HG02642 (cell line): ENCODE measurements around the gene CFAP53.
A peak's percentile ranks its signal among the peaks of the same experiment; 100 is the strongest.
"Not testable (repeated sequence)": the region's sequence is repeated elsewhere in the genome, so short reads cannot be mapped to it uniquely, and the experiment has no call there.

Experiments
- ATAC-seq: cut with Tn5 transposase; IDR thresholded peaks from one replicate; pipeline ENCODE4 v1.9.1; 2021; ENCODE audit warnings: mild to moderate bottlenecking; ENCODE audit not compliant: unreplicated experiment, poor library complexity

Gene CFAP53

GRCh38 chr18:50288348-50289107 lies 22.2 kb upstream of the CFAP53 start:
- ATAC-seq, result not testable (repeated sequence)

GRCh38 chr18:50287441-50288347 lies 21.4 kb upstream of the CFAP53 start, which contains the start of gene CXXC1:
Gene CXXC1, minus strand, starts transcription at chr18:50287692. Its CDS starts 103 bp downstream, at chr18:50287589.
- ATAC-seq, result peak; percentile 94

- no peak for ATAC-seq
These were observed 20.7 kb upstream of the CFAP53 start for GRCh38 chr18:50287028-50287440.

- no peak for ATAC-seq
These were observed 20.2 kb upstream of the CFAP53 start for GRCh38 chr18:50286391-50287027.

GRCh38 chr18:50285631-50286321 lies 19.5 kb upstream of the CFAP53 start:
- ATAC-seq, result no peak

- ATAC-seq, result no peak
These were observed 18.8 kb upstream of the CFAP53 start for GRCh38 chr18:50285071-50285470.

GRCh38 chr18:50284255-50284885 lies 18.1 kb upstream of the CFAP53 start:
- ATAC-seq, result no peak

GRCh38 chr18:50283469-50284209 lies 17.3 kb upstream of the CFAP53 start:
- ATAC-seq, result no peak

- ATAC-seq, result no peak
These were observed 16.4 kb upstream of the CFAP53 start for GRCh38 chr18:50282521-50283335.

- ATAC-seq, result peak; percentile 2
These were observed 15.8 kb upstream of the CFAP53 start for GRCh38 chr18:50281972-50282520.

GRCh38 chr18:50281295-50281971 lies 15.1 kb upstream of the CFAP53 start, which contains the start of gene MBD1:
Gene MBD1, minus strand, starts transcription at chr18:50281523. Its CDS starts 1,531 bp downstream, at chr18:50279992.
- peak; percentile 90 for ATAC-seq

- no peak for ATAC-seq
These were observed 14.5 kb upstream of the CFAP53 start for GRCh38 chr18:50280707-50281294.

GRCh38 chr18:50279752-50280151 lies 13.5 kb upstream of the CFAP53 start:
- no peak for ATAC-seq

GRCh38 chr18:50277942-50278341 lies 11.6 kb upstream of the CFAP53 start:
- ATAC-seq, result no peak

GRCh38 chr18:50276452-50276851 lies 10.2 kb upstream of the CFAP53 start:
- no peak for ATAC-seq

GRCh38 chr18:50275503-50276036 lies 9.3 kb upstream of the CFAP53 start:
- no peak for ATAC-seq

GRCh38 chr18:50274941-50275340 lies 8.6 kb upstream of the CFAP53 start:
- ATAC-seq, result no peak
